Osteoblast (primary cell): ENCODE measurements around the gene OGA. TPM values are rescaled to one million over a fixed set of nuclear protein-coding genes. Genes with fewer than 3 reads are reported as not detected.

Experiments
- DNase-seq: peaks from one replicate; pipeline ENCODE4 v3.0.0; 2011; ENCODE audit warnings: low spot score, mixed read lengths; ENCODE audit not compliant: insufficient read length; ENCODE audit errors: missing footprints
- H2AFZ ChIP-seq: 2 replicates; pipeline ENCODE4 v1.6.0; 2011; ENCODE audit warnings: mild to moderate bottlenecking, low read length
- H3K27ac ChIP-seq: 2 replicates; pipeline ENCODE4 v1.5.1; 2011; ENCODE audit warnings: mild to moderate bottlenecking, low read depth, low read length, moderate library complexity
- H3K27me3 ChIP-seq: 2 replicates; pipeline ENCODE4 v1.6.0; 2012; ENCODE audit warnings: mild to moderate bottlenecking, control low read depth, inconsistent platforms, low read length, moderate library complexity; ENCODE audit not compliant: insufficient read depth
- H3K36me3 ChIP-seq: 2 replicates; pipeline ENCODE4 v1.5.1; 2011; ENCODE audit warnings: mild to moderate bottlenecking, low read length, control low read depth, moderate library complexity; ENCODE audit not compliant: insufficient read depth
- H3K4me1 ChIP-seq: 2 replicates; pipeline ENCODE4 v1.5.1; 2011; ENCODE audit warnings: mild to moderate bottlenecking, low read length, control low read depth, moderate library complexity; ENCODE audit not compliant: insufficient read depth
- H3K4me2 ChIP-seq: 2 replicates; pipeline ENCODE4 v1.6.0; 2011; ENCODE audit warnings: mild to moderate bottlenecking, low read length; ENCODE audit not compliant: insufficient read depth
- H3K4me3 ChIP-seq: fragments of 200-600 bp; sonication (generic); 3 replicates; pipeline ENCODE4 v1.5.1; 2012; ENCODE audit warnings: mild to moderate bottlenecking, low read length, inconsistent platforms; ENCODE audit not compliant: insufficient read depth
- H3K79me2 ChIP-seq: 2 replicates; pipeline ENCODE4 v1.6.0; 2012; ENCODE audit warnings: mild to moderate bottlenecking, low read length, control low read depth, inconsistent platforms; ENCODE audit not compliant: insufficient read depth
- H3K9me3 ChIP-seq: 2 replicates; pipeline ENCODE4 v1.5.1; 2011; ENCODE audit warnings: low read depth, low read length, control low read depth
- H4K20me1 ChIP-seq: 2 replicates; pipeline ENCODE4 v1.6.0; 2012; ENCODE audit warnings: mild to moderate bottlenecking, low read length, control low read depth; ENCODE audit not compliant: insufficient read depth
- CTCF ChIP-seq: IDR thresholded peaks from 2 replicates; pipeline ENCODE4 v1.5.1; 2011; ENCODE audit warnings: mild to moderate bottlenecking, low read depth, low read length, moderate library complexity; ENCODE audit errors: extremely low read depth
- total RNA-seq: library from RNA; depleted of rRNA; stranded (reverse); fragments of >200 nt; gene quantifications from 2 replicates; pipeline ENCODE4 v1.2.3, GENCODE V29; 2012

Gene OGA
- total RNA-seq, 1 donor = 121 TPM

GRCh38 chr10:101770331-101771215 is 47.7 kb downstream of the OGA start:
- Histone ChIP-seq H3K4me3 (no peak overlapping the region), H3K36me3 (no peaks in the 10 kb centered on the region), H3K27ac (no peak overlapping the region), H2AFZ (no peak overlapping the region), H3K79me2 (no peaks in the 10 kb centered on the region), H3K4me2 (no peak overlapping the region), H4K20me1 (peaks cover 2% of the 10 kb centered on the region), H3K9me3 (no peaks in the 10 kb centered on the region), H3K4me1 (no peaks in the 10 kb centered on the region), H3K27me3 (peaks cover 62% of the 10 kb centered on the region)
- DNase-seq = peak; percentile 66
- TF ChIP-seq CTCF = no peak

DNA sequence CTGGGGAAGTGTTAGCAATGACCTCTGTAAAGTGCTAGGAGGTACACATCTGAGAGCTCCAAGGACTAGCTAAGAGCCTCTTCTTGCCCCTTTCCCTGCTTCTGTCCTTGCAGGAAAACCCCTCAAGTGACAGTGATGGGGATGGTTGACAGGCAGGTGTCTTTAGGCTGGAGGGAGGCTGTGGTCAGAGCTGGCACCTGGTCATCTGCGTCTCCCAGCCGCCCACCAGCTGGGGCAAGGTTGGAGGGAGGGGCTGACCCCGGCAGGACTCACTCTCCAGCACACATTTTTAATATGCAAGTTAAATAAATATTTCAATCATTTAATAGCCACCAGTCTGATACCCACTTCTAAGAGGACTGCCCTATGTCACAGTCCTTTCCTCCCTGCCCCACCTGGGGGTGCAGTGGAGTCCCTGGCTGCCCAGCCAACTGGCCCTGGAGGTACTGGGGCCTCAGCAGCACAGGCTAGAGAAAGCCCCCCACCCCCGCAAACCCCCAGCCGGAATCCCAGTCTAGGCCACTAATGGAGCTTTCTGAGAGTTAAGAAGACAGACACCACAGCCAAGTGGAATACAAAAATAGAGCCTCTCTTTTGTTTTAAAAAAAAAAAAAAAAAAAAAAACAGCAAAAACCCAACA is 48.6 kb downstream of the OGA start:
- DNase-seq = peak; percentile 75
- Histone ChIP-seq H3K36me3 (no peaks in the 10 kb centered on the region), H3K27me3 (peaks cover 60% of the 10 kb centered on the region), H3K4me3 (no peak overlapping the region), H3K4me2 (no peak overlapping the region), H2AFZ (no peak overlapping the region), H3K27ac (no peak overlapping the region), H4K20me1 (no peaks in the 10 kb centered on the region), H3K9me3 (no peaks in the 10 kb centered on the region), H3K4me1 (no peaks in the 10 kb centered on the region), H3K79me2 (no peaks in the 10 kb centered on the region)
- no peak for TF ChIP-seq CTCF

DNA sequence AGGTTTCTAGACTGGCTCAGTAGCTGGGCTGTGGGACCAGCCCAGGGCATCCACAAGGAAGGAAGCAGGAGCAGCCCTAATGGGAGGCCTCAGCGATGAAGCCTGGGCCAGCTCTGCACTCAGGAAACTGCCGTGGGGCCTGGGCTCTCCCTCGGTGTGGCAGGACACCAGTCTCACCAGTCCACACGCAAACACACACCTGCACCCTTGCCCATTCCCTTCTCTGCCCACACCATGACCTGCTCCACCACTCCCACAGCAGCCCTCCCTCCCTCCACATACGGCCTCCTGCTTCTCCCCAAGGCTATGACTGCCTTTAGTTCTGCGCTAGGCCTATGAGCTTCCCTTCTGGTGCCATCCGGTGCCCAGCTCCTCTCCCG is 49.5 kb downstream of the OGA start:
- H3K27ac ChIP-seq = no peak overlapping the region
- no peaks in the 10 kb centered on the region for H3K4me1 ChIP-seq
- peaks cover 52% of the 10 kb centered on the region for H3K27me3 ChIP-seq
- DNase-seq = no peak
- H3K4me2 ChIP-seq = no peak overlapping the region
- no peaks in the 10 kb centered on the region for H3K9me3 ChIP-seq
- H3K79me2 ChIP-seq = no peaks in the 10 kb centered on the region
- H3K4me3 ChIP-seq = no peak overlapping the region
- no peaks in the 10 kb centered on the region for H3K36me3 ChIP-seq
- H2AFZ ChIP-seq = no peak overlapping the region
- no peaks in the 10 kb centered on the region for H4K20me1 ChIP-seq
- no peak for TF ChIP-seq CTCF
